ENCODE data around the gene KRT82. TPM values are rescaled to one million over a fixed set of nuclear protein-coding genes. Genes with fewer than 3 reads are reported as not detected.

Gene KRT82
- total RNA-seq, 2 experiments from 2014 or later: not detected

DNA sequence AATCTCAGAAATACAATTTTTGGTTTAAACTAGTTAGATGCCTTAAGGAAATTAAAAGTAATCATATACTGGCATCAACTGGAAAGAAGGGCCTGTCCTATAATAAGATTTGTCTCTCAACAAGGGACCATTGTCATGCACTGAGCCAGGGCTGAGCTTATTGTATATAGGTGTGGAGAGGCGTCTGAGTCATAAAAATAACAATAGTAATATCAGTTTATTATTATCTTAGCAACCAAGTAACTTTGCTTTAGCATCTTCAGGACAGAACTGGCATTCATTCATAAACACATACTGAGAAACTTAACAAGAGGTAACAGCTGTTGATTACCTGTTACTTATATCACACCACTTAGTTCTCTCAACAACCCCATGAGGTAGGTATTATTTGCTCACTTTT is 20.9 kb upstream of the KRT82 start:
- CTCF ChIA-PET (ENCODE audit: unreplicated experiment): interaction anchor here (1.2 kb wide), 1 partner anchor 148 kb away, joined by 3 read pairs; no protein-coding TSS in a partner anchor
- Histone ChIP-seq H3K27ac (ENCODE audit: low read depth, low read length, poor library complexity, severe bottlenecking) (no peak overlapping the region), H3K4me1 (ENCODE audit: insufficient read depth, low read length, poor library complexity, severe bottlenecking) (no peaks in the 10 kb centered on the region), H4K20me1 (ENCODE audit: insufficient read depth, low read length) (no peaks in the 10 kb centered on the region), H3K36me3 (ENCODE audit: insufficient read depth, low read length) (no peaks in the 10 kb centered on the region), H3K4me3 (ENCODE audit: low read depth, low read length, poor library complexity, severe bottlenecking) (no peak overlapping the region), H2AFZ (ENCODE audit: low read length) (no peak overlapping the region), H3K9me2 (ENCODE audit: insufficient read depth, low read length) (no peaks in the 10 kb centered on the region), H3K4me2 (ENCODE audit: low read length) (no peak overlapping the region), H3K79me2 (ENCODE audit: insufficient read depth, low read depth, low read length) (no peaks in the 10 kb centered on the region), H3K9me3 (ENCODE audit: low read length) (no peaks in the 10 kb centered on the region)
- TF ChIP-seq, protein P1, sequence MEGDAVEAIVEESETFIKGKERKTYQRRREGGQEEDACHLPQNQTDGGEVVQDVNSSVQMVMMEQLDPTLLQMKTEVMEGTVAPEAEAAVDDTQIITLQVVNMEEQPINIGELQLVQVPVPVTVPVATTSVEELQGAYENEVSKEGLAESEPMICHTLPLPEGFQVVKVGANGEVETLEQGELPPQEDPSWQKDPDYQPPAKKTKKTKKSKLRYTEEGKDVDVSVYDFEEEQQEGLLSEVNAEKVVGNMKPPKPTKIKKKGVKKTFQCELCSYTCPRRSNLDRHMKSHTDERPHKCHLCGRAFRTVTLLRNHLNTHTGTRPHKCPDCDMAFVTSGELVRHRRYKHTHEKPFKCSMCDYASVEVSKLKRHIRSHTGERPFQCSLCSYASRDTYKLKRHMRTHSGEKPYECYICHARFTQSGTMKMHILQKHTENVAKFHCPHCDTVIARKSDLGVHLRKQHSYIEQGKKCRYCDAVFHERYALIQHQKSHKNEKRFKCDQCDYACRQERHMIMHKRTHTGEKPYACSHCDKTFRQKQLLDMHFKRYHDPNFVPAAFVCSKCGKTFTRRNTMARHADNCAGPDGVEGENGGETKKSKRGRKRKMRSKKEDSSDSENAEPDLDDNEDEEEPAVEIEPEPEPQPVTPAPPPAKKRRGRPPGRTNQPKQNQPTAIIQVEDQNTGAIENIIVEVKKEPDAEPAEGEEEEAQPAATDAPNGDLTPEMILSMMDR (conservative IDR thresholded peaks at IDR 0.05; ENCODE audit: low read length): no peak
- TF ChIP-seq EZH2phosphoT487 (IDR thresholded peaks at IDR 0.05; ENCODE audit: borderline replicate concordance, low read depth, low read length): no peak
- intact Hi-C loops (cut with micrococcal nuclease; ENCODE audit: unreplicated experiment): no loop called here
- DNase-seq (ENCODE audit: low spot score): no peak
- no TSS peak for BruUV-seq (replicated peaks)
- POLR2A ChIA-PET: no interaction called here

DNA sequence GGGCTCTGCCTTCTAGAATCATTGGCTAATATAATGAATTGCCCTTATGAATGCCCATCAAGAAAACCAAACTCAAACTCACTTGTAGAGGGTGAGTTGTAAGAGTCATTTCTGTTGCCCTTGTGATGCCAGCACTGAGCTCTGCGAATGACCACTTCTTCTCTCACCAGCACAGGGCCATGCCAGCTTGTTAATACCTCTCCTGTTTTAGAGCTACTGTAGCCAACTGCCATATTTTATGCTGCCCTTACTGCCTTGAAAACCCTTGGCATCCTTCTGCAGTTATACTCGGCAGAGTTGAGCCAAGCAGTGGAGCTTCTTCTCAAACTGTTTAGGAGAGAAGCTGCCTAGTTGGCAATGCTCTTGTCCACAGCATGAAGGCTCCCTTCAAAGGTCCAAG is 19.9 kb upstream of the KRT82 start:
- POLR2A ChIA-PET: interaction anchor here (0.6 kb wide), 1 partner anchor 1123 kb away, joined by 4 read pairs; no protein-coding TSS in a partner anchor
- no TSS peak for BruUV-seq (replicated peaks)
- Histone ChIP-seq H3K9me3 (ENCODE audit: low read length) (no peaks in the 10 kb centered on the region), H3K36me3 (ENCODE audit: insufficient read depth, low read length) (no peaks in the 10 kb centered on the region), H3K9me2 (ENCODE audit: insufficient read depth, low read length) (no peaks in the 10 kb centered on the region), H3K27ac (ENCODE audit: low read depth, low read length, poor library complexity, severe bottlenecking) (no peak overlapping the region), H3K4me1 (ENCODE audit: insufficient read depth, low read length, poor library complexity, severe bottlenecking) (no peaks in the 10 kb centered on the region), H3K79me2 (ENCODE audit: insufficient read depth, low read depth, low read length) (no peaks in the 10 kb centered on the region), H3K4me3 (ENCODE audit: low read depth, low read length, poor library complexity, severe bottlenecking) (no peak overlapping the region), H2AFZ (ENCODE audit: low read length) (no peak overlapping the region), H4K20me1 (ENCODE audit: insufficient read depth, low read length) (no peaks in the 10 kb centered on the region), H3K4me2 (ENCODE audit: low read length) (no peak overlapping the region)
- intact Hi-C loops (cut with micrococcal nuclease; ENCODE audit: unreplicated experiment): no loop called here
- DNase-seq (ENCODE audit: low spot score): no peak
- CTCF ChIA-PET (ENCODE audit: unreplicated experiment): no interaction called here
- TF ChIP-seq, protein P1 (conservative IDR thresholded peaks at IDR 0.05; ENCODE audit: low read length): no peak
- TF ChIP-seq EZH2phosphoT487 (IDR thresholded peaks at IDR 0.05; ENCODE audit: borderline replicate concordance, low read depth, low read length): no peak

DNA sequence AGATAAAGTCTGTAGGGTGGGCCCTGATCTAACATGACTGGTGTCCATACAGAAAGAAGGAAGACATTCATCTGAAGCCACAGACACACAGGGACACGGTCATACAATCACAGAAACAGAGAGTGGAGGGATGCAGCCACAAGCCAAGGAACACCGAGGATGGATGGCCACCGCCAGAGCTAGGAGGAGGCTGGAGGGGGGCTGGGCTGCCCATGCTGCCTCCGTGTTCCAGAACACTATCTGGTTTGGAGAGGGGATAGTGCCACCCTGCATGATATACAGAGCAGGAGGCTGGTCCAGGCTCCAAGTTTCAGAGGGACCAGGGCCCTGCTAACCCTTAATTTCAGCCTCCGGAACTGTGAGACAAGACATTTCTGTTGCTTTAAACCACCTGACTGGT is 19.3 kb upstream of the KRT82 start:
- no peak for DNase-seq (ENCODE audit: low spot score)
- POLR2A ChIA-PET: interaction anchor here (0.6 kb wide), 1 partner anchor 1123 kb away, joined by 4 read pairs; no protein-coding TSS in a partner anchor
- CTCF ChIA-PET (ENCODE audit: unreplicated experiment): no interaction called here
- TF ChIP-seq, protein P1 (conservative IDR thresholded peaks at IDR 0.05; ENCODE audit: low read length): no peak
- no peak for TF ChIP-seq EZH2phosphoT487 (IDR thresholded peaks at IDR 0.05; ENCODE audit: borderline replicate concordance, low read depth, low read length)
- no peaks in the 10 kb centered on the region for H3K9me2 ChIP-seq (ENCODE audit: insufficient read depth, low read length)
- intact Hi-C loops (cut with micrococcal nuclease; ENCODE audit: unreplicated experiment): no loop called here
- no peaks in the 10 kb centered on the region for H3K4me1 ChIP-seq (ENCODE audit: insufficient read depth, low read length, poor library complexity, severe bottlenecking)
- no peaks in the 10 kb centered on the region for H3K9me3 ChIP-seq (ENCODE audit: low read length)
- H3K36me3 ChIP-seq (ENCODE audit: insufficient read depth, low read length): no peaks in the 10 kb centered on the region
- no peak overlapping the region for H2AFZ ChIP-seq (ENCODE audit: low read length)
- no peaks in the 10 kb centered on the region for H3K79me2 ChIP-seq (ENCODE audit: insufficient read depth, low read depth, low read length)
- BruUV-seq (replicated peaks): no TSS peak
- H3K4me3 ChIP-seq (ENCODE audit: low read depth, low read length, poor library complexity, severe bottlenecking): no peak overlapping the region
- no peaks in the 10 kb centered on the region for H4K20me1 ChIP-seq (ENCODE audit: insufficient read depth, low read length)
- no peak overlapping the region for H3K4me2 ChIP-seq (ENCODE audit: low read length)
- H3K27ac ChIP-seq (ENCODE audit: low read depth, low read length, poor library complexity, severe bottlenecking): no peak overlapping the region
